Nephron (organoid): ENCODE measurements around the gene ZNF362.
A peak's percentile ranks its signal among the peaks of the same experiment; 100 is the strongest.

Experiments used
- H3K27ac Mint-ChIP-seq, 3 experiments: 2 replicates each; pipeline ENCODE4 v1.8.0; 2020; ENCODE audit warnings: mixed read lengths in 3 of 3, mild to moderate bottlenecking in 2 of 3, moderate library complexity in 1 of 3
- H3K27me3 Mint-ChIP-seq: 2 replicates; pipeline ENCODE4 v1.8.0; 2021; ENCODE audit warnings: low read depth, mild to moderate bottlenecking, moderate library complexity, mixed read lengths
- H3K36me3 Mint-ChIP-seq: 2 replicates; pipeline ENCODE4 v1.8.0; 2020; ENCODE audit warnings: low read depth, mixed read lengths
- H3K4me1 Mint-ChIP-seq: 2 replicates; pipeline ENCODE4 v1.8.0; 2020; ENCODE audit warnings: mixed read lengths
- H3K4me3 Mint-ChIP-seq, 3 experiments: 2 replicates each; pipeline ENCODE4 v1.8.0; 2020; ENCODE audit warnings: mild to moderate bottlenecking in 3 of 3, mixed read lengths in 3 of 3, moderate library complexity in 2 of 3
- H3K9me3 Mint-ChIP-seq: 2 replicates; pipeline ENCODE4 v1.8.0; 2020; ENCODE audit warnings: mixed read lengths
- TF ChIP-seq, protein P1 (sequence below), 3 experiments: fragments of 200-600 bp; sonication (generic); IDR thresholded peaks; one replicate each; pipeline ENCODE4 v1.5.0; 2021; ENCODE audit warnings: antibody characterized with exemption in 3 of 3; ENCODE audit not compliant: unreplicated experiment in 3 of 3

Gene ZNF362

DNA sequence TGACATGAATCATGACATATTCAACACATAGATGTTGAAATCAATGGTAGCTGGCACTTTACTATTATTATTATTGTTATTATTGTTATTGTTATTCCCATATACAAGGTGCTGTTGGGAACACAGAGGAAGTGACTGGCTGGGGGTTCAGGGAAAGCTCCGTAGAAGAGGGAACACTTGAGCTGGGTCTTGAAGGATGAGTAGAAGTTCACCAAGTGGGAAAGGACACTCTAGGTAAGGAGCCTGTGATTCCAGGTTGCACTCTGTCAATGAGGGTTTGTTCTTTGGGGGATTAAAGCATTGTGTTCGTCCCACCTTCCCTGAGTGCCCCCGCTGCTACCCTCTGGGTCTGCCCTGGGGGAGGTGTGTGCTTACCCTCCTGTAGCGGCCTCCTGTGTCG lies 14.1 kb downstream of the ZNF362 start:
- H3K4me1 Mint-ChIP-seq = peaks cover 64% of the 10 kb centered on the region
- no peaks in the 10 kb centered on the region for H3K27me3 Mint-ChIP-seq
- TF ChIP-seq, protein P1, sequence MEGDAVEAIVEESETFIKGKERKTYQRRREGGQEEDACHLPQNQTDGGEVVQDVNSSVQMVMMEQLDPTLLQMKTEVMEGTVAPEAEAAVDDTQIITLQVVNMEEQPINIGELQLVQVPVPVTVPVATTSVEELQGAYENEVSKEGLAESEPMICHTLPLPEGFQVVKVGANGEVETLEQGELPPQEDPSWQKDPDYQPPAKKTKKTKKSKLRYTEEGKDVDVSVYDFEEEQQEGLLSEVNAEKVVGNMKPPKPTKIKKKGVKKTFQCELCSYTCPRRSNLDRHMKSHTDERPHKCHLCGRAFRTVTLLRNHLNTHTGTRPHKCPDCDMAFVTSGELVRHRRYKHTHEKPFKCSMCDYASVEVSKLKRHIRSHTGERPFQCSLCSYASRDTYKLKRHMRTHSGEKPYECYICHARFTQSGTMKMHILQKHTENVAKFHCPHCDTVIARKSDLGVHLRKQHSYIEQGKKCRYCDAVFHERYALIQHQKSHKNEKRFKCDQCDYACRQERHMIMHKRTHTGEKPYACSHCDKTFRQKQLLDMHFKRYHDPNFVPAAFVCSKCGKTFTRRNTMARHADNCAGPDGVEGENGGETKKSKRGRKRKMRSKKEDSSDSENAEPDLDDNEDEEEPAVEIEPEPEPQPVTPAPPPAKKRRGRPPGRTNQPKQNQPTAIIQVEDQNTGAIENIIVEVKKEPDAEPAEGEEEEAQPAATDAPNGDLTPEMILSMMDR (IDR thresholded peaks at IDR 0.05; ENCODE audit: unreplicated experiment in 3 of 3) = no peak
- H3K4me3 Mint-ChIP-seq = no peak overlapping the region
- no peaks in the 10 kb centered on the region for H3K9me3 Mint-ChIP-seq
- H3K27ac Mint-ChIP-seq = peak overlapping the region in 2 of 3 experiments; percentile 15 to 70
- H3K36me3 Mint-ChIP-seq = peaks cover 39% of the 10 kb centered on the region

DNA sequence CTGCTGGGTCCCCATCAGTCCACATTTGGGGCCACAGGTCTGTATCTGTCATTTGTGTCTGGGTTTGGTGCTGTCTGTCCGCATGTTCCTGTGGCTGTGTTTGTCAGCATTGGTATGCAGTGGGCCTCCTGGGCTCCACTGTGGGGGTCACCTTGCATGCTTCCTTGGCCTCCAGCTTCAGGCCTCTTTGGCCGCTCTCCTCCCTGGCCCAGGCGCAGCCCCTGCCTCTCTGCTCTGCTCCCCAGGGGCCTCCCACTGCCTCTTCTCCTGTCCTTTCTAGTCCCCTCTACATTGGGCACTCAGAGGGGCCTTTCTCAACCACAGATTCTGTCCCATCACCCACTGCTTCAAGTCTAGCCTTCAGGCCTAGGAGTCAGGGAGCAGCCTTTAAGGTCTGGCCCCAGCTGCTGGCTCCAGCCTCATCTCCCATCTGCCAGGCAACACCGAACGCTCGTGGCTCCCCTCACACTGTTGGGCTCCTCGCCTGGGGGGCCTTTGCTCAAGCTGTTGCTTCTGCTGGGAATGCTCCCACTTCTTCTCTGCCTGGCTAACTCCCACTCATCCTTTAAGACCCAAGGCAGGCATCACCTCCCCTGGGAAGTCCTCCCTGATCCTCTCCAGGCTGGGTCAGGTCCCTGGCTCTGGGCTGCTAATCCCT lies 14.6 kb downstream of the ZNF362 start:
- TF ChIP-seq, protein P1 (IDR thresholded peaks at IDR 0.05; ENCODE audit: unreplicated experiment in 3 of 3) = no peak
- no peaks in the 10 kb centered on the region for H3K9me3 Mint-ChIP-seq
- peak overlapping the region in 2 of 3 experiments; percentile 15 to 70 for H3K27ac Mint-ChIP-seq
- no peak overlapping the region for H3K4me3 Mint-ChIP-seq
- H3K27me3 Mint-ChIP-seq = no peaks in the 10 kb centered on the region
- H3K36me3 Mint-ChIP-seq = peaks cover 39% of the 10 kb centered on the region
- peaks cover 63% of the 10 kb centered on the region for H3K4me1 Mint-ChIP-seq

DNA sequence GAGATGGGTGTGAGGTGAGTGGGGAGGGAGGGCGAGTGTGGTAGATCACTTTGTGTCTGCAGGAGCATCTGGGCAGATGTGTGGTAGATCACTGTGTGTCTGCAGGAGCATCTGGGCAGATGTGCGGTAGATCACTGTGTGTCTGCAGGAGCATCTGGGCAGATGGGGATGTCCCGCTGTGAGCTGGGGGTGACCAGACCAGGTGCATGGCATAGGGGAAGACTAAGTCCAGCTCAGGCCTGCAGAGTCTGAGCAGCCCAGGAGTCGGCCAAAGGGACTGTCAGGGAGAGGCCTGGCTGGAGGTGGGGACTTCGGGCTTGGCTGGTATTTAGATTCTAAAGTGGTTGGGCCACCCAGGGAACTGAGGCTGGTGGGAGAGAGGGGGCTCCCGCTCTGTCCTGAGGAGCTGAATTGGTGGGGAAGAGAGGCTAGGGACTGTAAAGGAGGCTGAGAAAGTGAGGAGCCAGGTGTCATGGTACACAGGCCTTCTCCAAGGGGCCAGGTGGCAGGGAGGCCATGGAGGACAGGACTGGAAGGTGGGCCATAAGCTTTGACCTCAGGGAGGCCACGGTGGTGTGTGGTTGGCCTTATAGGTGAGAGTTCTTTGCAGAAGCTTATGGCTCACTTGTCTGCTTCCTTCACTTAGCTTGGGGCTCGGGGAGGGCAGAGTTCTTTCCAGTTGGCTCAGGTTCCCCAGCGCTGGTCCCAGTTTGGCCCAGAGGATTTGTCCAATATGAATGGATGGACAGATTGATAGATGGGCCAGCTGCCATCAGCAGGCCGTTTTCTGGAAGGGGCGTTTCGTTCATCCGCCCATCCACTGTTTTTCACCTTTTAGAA lies 15.6 kb downstream of the ZNF362 start:
- Mint-ChIP-seq H3K27me3 (no peaks in the 10 kb centered on the region), H3K27ac (peak overlapping the region in 2 of 3 experiments; percentile 15 to 34), H3K4me1 (peaks cover 59% of the 10 kb centered on the region), H3K4me3 (no peak overlapping the region), H3K36me3 (peaks cover 43% of the 10 kb centered on the region), H3K9me3 (no peaks in the 10 kb centered on the region)
- TF ChIP-seq, protein P1 (IDR thresholded peaks at IDR 0.05; ENCODE audit: unreplicated experiment in 3 of 3) = no peak

DNA sequence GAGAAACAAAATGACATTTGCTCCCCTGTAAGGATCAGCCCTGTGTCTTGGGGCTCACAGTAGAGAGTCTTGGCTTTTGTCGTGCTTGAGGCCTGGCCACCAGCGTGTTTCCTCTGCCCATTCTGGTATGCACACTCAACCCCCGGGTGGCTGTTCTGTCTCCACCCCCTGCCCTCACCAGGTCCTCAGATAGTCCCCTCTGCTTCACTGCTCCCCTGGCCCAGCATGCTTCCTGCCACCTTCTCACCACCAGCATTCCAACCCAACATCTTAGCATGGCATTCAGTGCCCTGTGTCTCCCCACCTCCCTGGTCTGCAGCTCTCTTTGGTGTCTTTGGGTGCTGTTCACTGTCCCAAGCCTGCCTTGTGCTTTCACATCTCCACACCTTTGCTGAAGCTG lies 16.2 kb downstream of the ZNF362 start:
- H3K4me3 Mint-ChIP-seq = no peak overlapping the region
- peak overlapping the region in 2 of 3 experiments; percentile 5 to 15 for H3K27ac Mint-ChIP-seq
- no peaks in the 10 kb centered on the region for H3K9me3 Mint-ChIP-seq
- H3K36me3 Mint-ChIP-seq = peaks cover 46% of the 10 kb centered on the region
- no peaks in the 10 kb centered on the region for H3K27me3 Mint-ChIP-seq
- peaks cover 53% of the 10 kb centered on the region for H3K4me1 Mint-ChIP-seq
- TF ChIP-seq, protein P1 (IDR thresholded peaks at IDR 0.05; ENCODE audit: unreplicated experiment in 3 of 3) = no peak

DNA sequence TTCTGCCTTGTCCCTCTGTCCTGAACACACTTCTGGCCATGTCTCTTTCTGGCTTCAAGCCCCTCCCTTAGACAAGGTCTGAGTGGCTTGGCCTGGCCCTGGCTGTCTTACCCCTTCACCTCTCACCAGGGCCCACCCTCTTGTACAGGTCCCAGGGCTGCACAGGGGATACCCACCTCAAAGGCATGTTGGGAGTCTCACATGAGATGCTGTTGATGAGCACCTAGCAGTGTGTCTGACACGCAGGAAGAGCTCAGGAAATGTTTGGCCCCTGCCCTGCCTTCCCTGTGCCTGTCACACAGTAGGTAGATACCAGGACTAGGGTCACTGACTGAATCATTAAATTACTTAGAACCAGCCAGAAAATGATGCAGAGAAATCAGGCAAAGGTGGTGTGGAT lies 16.6 kb downstream of the ZNF362 start:
- no peaks in the 10 kb centered on the region for H3K27me3 Mint-ChIP-seq
- TF ChIP-seq, protein P1 (IDR thresholded peaks at IDR 0.05; ENCODE audit: unreplicated experiment in 3 of 3) = no peak
- peak overlapping the region in 2 of 3 experiments; percentile 5 to 15 for H3K27ac Mint-ChIP-seq
- no peaks in the 10 kb centered on the region for H3K9me3 Mint-ChIP-seq
- H3K4me1 Mint-ChIP-seq = peaks cover 49% of the 10 kb centered on the region
- no peak overlapping the region for H3K4me3 Mint-ChIP-seq
- H3K36me3 Mint-ChIP-seq = peaks cover 44% of the 10 kb centered on the region
